HG03521 (cell line): Measurements from ENCODE around the gene AGBL5.

Experiments used
- ATAC-seq: cut with Tn5 transposase; IDR thresholded peaks from one replicate; pipeline ENCODE4 v1.9.1; 2021; ENCODE audit warnings: mild to moderate bottlenecking, moderate library complexity; ENCODE audit not compliant: unreplicated experiment

AGBL5 gene

DNA sequence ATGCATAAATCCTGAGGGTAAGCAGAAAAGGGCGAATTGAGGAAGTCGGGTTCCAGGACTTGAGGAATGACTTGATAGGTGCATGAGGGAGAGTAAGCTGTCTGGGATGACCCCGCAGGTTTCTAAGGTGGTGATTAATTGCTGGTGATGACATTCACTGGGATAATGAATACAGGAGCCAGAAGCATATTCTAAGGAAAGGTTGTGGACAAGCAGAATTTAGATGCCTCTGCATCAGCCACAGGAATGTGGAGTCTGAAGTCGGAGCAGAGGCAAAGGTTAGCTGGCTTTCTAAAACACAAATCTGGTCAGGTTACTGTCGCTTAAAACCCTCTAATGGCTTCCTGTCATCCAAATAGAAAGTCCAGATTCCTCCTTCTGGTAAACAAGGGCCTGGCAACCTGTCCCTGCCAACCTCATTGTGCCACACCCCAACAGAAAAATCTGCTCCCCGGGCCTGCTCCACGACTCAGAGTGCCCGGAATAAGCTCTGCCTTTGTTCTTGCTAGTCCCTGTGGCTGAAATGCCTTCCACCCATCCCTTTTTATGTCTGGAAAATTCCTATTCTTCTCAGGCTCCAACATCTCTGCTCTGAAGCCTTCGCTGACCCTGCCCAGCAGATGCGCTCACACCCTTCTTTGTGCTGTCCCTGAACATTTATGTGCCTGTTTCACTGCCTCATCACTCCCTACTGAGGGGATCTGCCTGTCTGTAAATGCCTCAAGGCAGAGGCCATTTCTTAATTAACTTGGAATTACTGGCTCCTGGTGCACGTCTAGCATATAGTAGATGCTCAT is 30.0 kb upstream of the AGBL5 start:
- no peak for ATAC-seq

DNA sequence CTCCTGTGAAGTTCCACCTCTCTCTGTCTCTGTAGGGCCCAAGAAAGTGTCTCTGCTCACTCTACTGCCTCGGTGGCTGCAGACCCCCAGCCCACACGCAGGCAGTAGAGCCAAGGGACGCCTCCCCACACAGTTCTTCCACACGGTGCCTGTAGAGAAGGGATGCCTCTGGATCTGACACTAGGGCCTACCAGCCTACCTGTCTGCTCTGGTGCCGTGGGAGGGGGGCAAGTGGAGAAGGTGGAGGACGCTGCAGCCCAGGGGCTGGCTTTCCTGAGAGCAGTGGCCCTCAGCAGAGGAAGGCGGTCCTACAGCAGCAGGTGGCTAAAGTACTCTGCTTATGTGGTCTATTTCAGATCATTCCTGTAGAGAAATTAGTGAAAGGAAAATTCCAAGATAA is 27.7 kb upstream of the AGBL5 start:
- no peak for ATAC-seq

DNA sequence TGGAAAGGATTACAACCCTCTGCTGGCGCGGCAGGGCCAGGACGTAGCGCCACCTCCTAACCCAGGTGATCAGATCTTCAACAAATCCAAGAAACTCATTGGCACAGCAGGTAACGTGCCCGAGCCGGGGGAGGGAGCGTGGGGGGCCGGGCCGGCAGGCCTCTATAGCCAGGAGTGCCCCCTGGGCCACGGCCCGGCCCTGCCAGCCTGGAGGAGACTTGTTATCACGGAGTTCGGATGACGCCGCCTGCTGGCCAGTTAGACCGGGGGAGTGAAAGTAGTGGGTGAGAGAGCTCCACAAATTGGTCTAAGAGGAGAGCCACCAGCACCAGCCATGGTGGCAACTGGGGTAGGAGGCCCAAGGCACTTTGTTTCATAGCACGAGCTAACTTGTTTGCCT is 27.3 kb upstream of the AGBL5 start:
- no peak for ATAC-seq

DNA sequence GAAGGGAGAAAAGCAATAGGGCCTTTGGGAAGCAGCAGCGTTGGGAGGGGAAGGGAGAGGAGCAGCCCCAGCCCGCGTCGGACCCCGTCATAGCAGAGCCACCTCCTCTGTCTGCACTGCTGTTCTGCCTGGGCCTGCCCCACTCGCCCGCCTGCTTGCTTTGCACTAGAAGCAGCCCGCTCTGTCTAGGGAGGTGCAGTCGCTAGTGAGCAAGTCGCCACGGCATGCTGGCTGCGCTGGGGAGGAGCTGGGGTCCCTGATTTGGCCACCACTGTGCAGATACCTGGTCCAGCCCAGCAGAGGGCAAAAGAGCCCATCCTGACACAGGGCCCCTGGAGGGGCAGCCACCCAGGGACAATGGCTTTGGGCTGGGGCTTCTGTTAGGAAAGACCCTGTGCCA is 26.7 kb upstream of the AGBL5 start:
- no peak for ATAC-seq

- ATAC-seq = no peak
Measured at GRCh38 chr2:27025281-27025800, 26.1 kb upstream of the AGBL5 start.

- no peak for ATAC-seq
Measured at GRCh38 chr2:27025861-27026851, 25.3 kb upstream of the AGBL5 start.

DNA sequence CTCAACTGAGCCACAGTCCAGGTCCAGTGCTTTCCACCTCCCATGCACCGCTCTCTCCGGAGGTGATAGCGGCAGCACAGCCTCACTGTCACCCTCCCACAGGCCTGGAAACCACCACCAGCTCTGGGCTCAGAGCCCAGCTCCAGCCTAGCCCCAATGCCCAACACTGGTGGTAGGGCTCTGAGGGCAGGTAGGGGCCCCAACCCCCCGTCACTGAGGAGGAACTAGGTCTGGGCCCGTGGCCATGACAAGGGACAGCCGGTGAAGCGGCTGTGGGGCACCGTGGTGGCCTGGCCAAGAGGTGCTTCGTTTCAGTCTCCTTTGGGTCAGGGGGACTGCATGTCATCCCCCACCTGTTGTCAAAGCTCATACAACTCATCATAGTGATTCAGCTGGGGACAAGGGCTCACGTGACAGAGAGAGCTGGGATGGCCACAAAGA is 24.2 kb upstream of the AGBL5 start:
- ATAC-seq = no peak

DNA sequence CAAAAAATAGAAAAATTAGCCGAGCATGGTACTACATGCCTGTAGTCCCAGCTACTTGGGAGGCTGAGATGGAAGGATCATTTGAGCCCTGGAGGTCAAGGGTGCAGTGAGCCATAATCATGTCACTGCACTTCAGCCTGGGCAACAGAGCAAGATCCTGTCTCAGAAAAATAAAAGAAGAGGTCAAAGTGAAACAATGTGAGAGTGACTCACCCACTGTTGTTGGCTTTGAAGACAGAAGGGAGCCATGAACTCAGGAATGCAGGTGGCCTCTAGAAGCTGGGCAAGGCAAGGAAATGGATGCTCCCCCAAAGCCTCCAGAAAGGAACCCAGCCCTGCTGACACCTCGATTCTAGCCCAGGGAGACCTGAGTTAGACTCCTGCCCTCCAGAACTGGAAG is 22.4 kb upstream of the AGBL5 start:
- no peak for ATAC-seq

- ATAC-seq = peak; percentile 92
Measured at GRCh38 chr2:27032495-27033252, 18.8 kb upstream of the AGBL5 start, which contains the start of gene TMEM214. Gene TMEM214 (plus strand): TSS chr2:27032965. CDS start chr2:27033016, 51 bp downstream.

DNA sequence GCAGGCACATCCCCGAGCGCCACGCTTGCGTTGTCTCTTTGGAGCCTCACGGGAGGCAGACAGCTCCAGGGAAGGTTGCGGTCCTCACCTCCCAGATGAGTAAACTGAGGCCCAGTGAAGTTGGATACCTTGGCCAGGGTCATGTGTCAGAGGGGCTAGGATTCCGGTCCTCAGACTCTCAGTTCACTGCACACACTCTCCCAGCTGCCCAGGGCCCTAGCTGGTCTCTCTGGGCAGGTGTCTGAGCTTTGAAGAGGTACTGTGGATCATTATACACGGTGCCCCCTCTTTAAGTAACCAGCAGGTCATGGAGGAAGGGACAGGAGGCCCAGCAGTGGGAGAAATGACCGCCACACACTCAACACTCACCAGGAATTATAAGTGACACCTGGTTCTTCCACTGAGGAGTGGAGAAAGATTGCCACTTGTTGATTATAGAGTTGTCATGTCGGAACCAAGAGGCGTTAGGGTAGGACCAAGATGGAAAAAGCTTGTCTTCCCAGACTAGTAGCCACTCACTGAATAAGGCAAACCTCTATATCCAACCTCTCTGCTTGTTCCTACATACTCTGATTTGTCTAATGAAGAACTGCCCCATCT is 18.1 kb upstream of the AGBL5 start:
- no peak for ATAC-seq

- no peak for ATAC-seq
Measured at GRCh38 chr2:27038012-27038411, 13.5 kb upstream of the AGBL5 start.

DNA sequence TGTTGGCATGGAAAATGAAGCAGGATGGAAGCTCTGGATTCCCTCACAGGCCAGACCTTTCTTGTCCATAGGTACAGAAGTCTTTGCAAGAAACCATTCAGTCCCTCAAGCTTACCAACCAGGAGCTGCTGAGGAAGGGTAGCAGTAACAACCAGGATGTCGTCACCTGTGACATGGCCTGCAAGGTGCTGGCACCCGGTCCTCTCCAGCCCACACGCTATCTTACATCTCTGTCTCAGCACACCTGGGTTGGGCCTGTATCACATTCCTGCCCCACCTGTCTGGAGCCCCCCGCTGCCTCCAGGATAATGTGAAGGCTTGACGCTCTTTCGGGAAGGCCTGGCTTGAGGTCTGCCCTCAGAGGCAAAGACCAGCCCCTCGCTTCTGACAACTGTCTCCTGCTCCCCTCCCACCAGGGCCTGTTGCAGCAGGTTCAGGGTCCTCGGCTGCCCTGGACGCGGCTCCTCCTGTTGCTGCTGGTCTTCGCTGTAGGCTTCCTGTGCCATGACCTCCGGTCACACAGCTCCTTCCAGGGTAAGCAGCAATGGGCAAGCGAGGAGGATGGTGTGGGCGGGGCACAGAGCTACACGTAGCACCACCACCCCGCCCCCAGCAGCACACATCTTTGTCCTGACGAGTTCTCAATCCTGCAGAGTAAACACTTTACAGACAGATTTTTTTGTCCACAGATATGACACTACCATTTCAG is 12.7 kb upstream of the AGBL5 start:
- no peak for ATAC-seq

DNA sequence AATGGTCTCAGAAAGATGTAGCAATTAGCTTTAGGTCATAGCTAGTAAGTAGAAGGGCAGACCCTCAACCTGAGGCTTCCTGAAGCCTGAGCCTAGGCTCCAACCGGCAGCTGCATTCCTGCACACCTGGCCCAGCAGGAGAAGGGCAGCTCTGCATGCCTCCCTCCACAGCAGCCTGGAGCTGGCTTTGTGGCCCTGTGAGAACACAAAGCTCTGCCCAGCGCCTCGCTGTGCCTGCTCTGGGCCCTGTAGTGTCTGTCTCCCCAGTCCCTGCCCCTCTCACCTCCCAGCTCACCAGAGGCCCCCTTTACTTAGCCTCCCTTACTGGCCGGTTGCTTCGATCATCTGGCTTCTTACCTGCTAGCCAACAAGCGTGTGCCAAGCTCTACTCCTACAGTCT is 12.0 kb upstream of the AGBL5 start:
- no peak for ATAC-seq

- no peak for ATAC-seq
Measured at GRCh38 chr2:27039871-27040270, 11.6 kb upstream of the AGBL5 start.

GRCh38 chr2:27040282-27040681 is 11.2 kb upstream of the AGBL5 start:
- ATAC-seq = no peak

DNA sequence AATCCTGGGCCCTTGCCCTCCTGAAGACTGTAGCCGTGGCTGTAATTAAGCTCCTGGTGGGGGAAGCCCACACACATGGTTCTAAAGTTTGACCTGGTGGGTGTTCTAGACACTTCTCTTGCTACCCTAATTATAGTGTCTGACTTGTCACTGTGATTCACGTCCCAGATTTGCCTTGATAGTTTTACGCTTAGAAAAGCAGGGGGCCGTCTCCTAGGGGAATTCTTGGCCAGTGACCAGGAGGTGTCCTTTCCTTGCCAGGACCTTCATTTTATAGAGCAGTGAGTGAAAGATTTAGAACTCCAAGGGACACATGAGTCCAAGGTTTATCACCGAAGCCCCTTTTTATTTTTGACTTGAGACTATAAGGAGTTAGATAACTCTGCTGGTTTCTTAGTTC is 9.7 kb upstream of the AGBL5 start:
- ATAC-seq = no peak

DNA sequence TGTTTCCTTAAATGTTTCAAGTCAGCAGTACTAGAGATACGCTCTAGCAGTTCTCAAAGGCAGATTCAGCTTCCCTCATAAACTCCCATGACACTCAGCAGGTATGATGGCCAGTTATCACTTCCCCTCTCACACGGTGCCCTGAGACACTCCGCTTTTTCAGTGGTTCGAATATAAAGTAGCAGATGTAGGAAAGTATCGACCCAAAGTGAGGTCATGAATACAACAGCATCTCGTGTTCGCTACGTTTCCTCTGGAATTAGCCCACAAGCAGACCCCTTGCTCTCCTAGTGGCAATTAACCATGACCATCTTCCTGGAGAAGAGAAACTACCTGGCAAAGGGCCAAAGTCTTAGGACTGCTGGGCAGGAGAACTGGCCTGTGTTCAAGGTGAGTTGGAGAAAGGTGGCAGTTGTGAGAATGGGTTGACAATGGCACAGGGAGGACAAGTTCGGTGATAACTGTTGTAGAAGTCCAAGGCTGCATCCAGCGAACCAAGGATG is 9.3 kb upstream of the AGBL5 start:
- ATAC-seq = peak; percentile 50

DNA sequence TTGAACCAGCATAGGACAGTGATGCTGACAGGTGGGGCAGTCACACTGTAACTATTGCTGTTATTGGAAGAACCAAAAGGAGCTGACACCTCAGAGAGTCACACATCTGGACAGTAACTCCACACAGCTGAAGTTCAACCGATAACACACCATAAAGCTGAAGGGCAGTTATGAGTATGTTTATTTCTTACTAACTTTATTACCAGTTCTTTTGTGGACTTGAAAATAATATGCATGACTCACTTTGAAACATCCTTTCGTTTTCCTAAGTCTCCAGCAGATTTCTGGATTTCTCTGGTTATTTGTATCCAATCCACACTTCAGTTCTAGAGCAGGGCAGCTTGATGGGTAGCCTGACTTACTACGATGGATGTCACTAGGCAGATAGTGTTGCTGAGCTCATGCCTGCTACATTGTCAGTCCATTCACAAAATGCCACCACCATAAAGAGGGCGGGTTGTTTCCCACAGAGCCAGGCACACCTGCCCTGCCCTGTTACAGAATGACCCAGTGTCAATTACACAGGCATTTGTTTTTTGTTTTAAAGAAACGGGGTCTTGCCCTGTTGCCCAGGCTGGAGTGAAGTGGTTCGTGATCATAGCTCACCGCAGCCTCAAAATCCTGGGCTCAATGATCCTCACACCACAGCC is 8.4 kb upstream of the AGBL5 start:
- ATAC-seq = no peak
